Activated naive CD8-positive, alpha-beta T cell treated with anti-CD3 and anti-CD28 coated beads, Interleukin-2, amount 10 ng/mL, durations not matched to agents 7 days and 5 days (primary cell): ENCODE results near the gene CHCHD6. TPM values are rescaled to one million over a fixed set of nuclear protein-coding genes. Genes with fewer than 3 reads are reported as not detected.

Experiments used
- ATAC-seq: fragments of 150-1000 bp; cut with Tn5 transposase; one replicate; pipeline ENCODE4 v1.10.0; 2021; ENCODE audit warnings: low read depth, moderate library complexity
- POLR2A ChIA-PET: fragments of 350-600 bp; sonication (Branson Sonifier 250); formaldehyde crosslinking; loops from one replicate; lab custom pipeline; 2021; ENCODE audit warnings: antibody characterized with exemption; lab: Charles Lee
- DNase-seq: peaks from one replicate; pipeline ENCODE4 v3.0.0; 2021
- H3K27ac Mint-ChIP-seq: one replicate; pipeline ENCODE4 v1.8.0; 2022; ENCODE audit warnings: mild to moderate bottlenecking, mixed read lengths
- H3K27me3 Mint-ChIP-seq: one replicate; pipeline ENCODE4 v1.8.0; 2022; ENCODE audit warnings: mild to moderate bottlenecking, moderate library complexity, mixed read lengths
- H3K36me3 Mint-ChIP-seq: one replicate; pipeline ENCODE4 v1.8.0; 2021; ENCODE audit warnings: mild to moderate bottlenecking, mixed read lengths
- H3K4me1 Mint-ChIP-seq: one replicate; pipeline ENCODE4 v1.8.0; 2021; ENCODE audit warnings: mixed read lengths
- H3K4me3 Mint-ChIP-seq: one replicate; pipeline ENCODE4 v1.8.0; 2022; ENCODE audit warnings: mild to moderate bottlenecking, moderate library complexity, mixed read lengths
- H3K9me3 Mint-ChIP-seq: one replicate; pipeline ENCODE4 v1.8.0; 2021; ENCODE audit warnings: mixed read lengths
- total RNA-seq, 2 experiments: library from RNA; stranded (reverse); gene quantifications; one replicate each; pipeline ENCODE4 v1.2.3, GENCODE V29; 2021

The CHCHD6 gene
- total RNA-seq, 2 experiments from 2014 or later: 5.6 to 7.8 TPM

DNA sequence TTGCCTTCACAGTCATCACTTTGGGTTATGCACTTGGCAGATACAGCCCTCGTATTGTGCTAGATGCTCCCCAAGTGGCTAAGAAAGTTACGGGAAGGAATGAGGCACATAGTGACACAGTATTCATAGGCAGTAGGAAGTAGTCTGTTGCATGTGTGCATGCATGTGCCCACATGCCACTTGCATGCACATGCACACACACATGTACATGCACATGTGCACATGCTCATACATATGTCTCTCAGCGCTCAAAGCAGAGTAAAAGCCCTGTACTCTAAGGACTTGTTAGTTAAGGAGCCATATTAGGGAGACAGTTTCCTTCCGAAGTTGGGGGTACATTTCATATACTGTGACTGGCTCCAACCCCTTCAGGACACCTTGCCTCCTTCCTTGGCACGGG, 128.9 kb downstream of the CHCHD6 start:
- Mint-ChIP-seq H3K36me3 (no peaks in the 10 kb centered on the region), H3K9me3 (no peaks in the 10 kb centered on the region), H3K27ac (no peak overlapping the region), H3K27me3 (no peaks in the 10 kb centered on the region), H3K4me1 (peaks cover 8% of the 10 kb centered on the region), H3K4me3 (no peak overlapping the region)
- POLR2A ChIA-PET: no interaction called here
- no peak for DNase-seq
- ATAC-seq: no peak

DNA sequence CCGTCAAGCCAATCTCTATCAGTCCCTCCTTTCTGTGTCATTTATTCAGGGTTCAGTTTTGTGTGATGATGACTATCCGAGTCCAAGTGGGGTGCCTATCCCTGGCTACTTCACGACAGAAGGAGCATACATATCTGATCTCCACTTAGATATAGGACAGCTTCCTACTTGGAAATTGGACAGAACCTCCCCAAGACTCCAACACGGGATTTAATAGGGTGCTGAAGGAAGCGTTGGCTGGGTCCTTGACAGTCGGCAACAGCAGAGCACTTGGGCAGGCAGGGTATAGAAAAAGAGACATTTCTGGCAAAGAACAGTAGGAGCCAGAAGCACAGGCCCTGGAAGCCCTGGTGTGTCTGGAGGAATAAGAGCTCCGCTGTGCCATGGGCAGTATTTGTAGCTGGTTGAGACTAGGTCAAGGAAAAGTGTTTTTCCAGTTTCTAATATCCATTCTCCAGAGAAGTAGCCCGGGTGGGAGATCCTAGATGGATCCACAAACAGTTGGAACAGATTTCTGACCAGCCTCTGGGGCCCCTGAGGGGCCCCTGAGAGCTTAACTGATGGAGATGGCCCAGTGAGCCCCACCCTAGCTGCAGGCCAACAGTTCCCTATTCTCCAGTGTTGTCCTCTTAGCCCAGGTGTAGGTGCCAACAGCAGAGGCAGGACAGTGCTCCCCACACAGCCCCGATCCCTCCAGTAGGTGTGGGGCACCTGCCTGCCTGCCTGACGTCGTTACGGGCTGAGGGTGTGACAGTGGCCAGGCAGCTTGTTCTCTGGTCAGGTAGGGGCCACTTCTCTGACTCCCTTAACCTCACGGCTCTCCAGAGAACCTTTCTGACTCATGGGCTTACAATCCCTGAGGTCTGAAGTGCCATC, 130.8 kb downstream of the CHCHD6 start:
- Mint-ChIP-seq H3K4me3 (no peak overlapping the region), H3K27ac (no peak overlapping the region), H3K4me1 (peaks cover 2% of the 10 kb centered on the region), H3K9me3 (no peaks in the 10 kb centered on the region), H3K27me3 (no peaks in the 10 kb centered on the region), H3K36me3 (no peaks in the 10 kb centered on the region)
- ATAC-seq (no peak), DNase-seq (no peak)
- POLR2A ChIA-PET: no interaction called here

GRCh38 chr3:126835472-126836219, 131.6 kb downstream of the CHCHD6 start:
- H3K4me1 Mint-ChIP-seq: peaks cover 2% of the 10 kb centered on the region
- H3K36me3 Mint-ChIP-seq: no peaks in the 10 kb centered on the region
- no peak overlapping the region for H3K27ac Mint-ChIP-seq
- H3K27me3 Mint-ChIP-seq: no peaks in the 10 kb centered on the region
- DNase-seq (no peak), ATAC-seq (no peak)
- POLR2A ChIA-PET: no interaction called here
- no peak overlapping the region for H3K4me3 Mint-ChIP-seq
- H3K9me3 Mint-ChIP-seq: no peaks in the 10 kb centered on the region

DNA sequence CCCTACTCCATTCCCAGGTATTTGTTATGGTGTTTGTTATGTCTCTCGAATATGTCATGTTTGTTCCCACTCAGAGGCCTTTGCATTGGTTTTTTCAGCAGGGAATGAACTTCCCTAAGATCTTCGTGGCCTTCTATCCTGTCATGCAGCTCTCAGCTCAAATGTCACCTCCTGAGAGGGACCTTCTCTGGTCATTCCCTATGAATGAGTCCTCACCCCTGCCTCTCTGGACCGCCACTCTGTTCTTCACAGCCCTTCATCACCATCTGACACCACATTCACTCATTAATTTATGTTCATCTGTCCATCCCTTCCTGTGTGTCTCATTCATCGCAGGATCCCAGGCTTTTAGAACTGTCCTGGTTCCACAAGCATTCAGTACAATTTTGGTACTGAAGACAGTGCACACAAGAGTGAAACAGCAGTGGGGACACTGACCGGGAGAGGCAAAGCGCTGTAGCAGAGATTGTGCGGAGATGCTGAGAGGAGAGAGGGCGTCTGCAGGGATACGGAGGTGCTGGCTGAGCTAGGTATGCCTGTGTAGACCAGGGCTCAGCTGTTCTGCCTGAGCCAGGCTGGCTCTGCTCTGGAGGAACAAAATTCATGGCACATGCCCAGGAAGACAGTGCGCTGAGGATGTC, 132.3 kb downstream of the CHCHD6 start:
- no peak for DNase-seq
- no peak overlapping the region for H3K4me3 Mint-ChIP-seq
- no peaks in the 10 kb centered on the region for H3K9me3 Mint-ChIP-seq
- H3K27me3 Mint-ChIP-seq: no peaks in the 10 kb centered on the region
- no peak overlapping the region for H3K27ac Mint-ChIP-seq
- H3K36me3 Mint-ChIP-seq: no peaks in the 10 kb centered on the region
- POLR2A ChIA-PET: no interaction called here
- peaks cover 2% of the 10 kb centered on the region for H3K4me1 Mint-ChIP-seq
- no peak for ATAC-seq

- POLR2A ChIA-PET: no interaction called here
- H3K27ac Mint-ChIP-seq: no peak overlapping the region
- no peaks in the 10 kb centered on the region for H3K36me3 Mint-ChIP-seq
- H3K9me3 Mint-ChIP-seq: no peaks in the 10 kb centered on the region
- no peak for ATAC-seq
- no peaks in the 10 kb centered on the region for H3K4me1 Mint-ChIP-seq
- H3K27me3 Mint-ChIP-seq: no peaks in the 10 kb centered on the region
- H3K4me3 Mint-ChIP-seq: no peak overlapping the region
- no peak for DNase-seq
These were observed 133.7 kb downstream of the CHCHD6 start for GRCh38 chr3:126837773-126838172.

GRCh38 chr3:126845920-126846715, 142.1 kb downstream of the CHCHD6 start:
- no peaks in the 10 kb centered on the region for H3K27me3 Mint-ChIP-seq
- no peaks in the 10 kb centered on the region for H3K9me3 Mint-ChIP-seq

GRCh38 chr3:126847061-126847460, 143.0 kb downstream of the CHCHD6 start:
- DNase-seq: no peak
- no peaks in the 10 kb centered on the region for H3K36me3 Mint-ChIP-seq
- H3K4me1 Mint-ChIP-seq: no peaks in the 10 kb centered on the region
- no peaks in the 10 kb centered on the region for H3K27me3 Mint-ChIP-seq
- no peaks in the 10 kb centered on the region for H3K9me3 Mint-ChIP-seq
- no peak overlapping the region for H3K4me3 Mint-ChIP-seq
- no peak for ATAC-seq
- H3K27ac Mint-ChIP-seq: no peak overlapping the region
- POLR2A ChIA-PET: no interaction called here

More at GRCh38 chr3:126845920-126846715, 142.1 kb downstream of the CHCHD6 start:
- H3K4me3 Mint-ChIP-seq: no peak overlapping the region
- DNase-seq: no peak
- POLR2A ChIA-PET: no interaction called here
- H3K27ac Mint-ChIP-seq: no peak overlapping the region
- H3K4me1 Mint-ChIP-seq: no peaks in the 10 kb centered on the region
- ATAC-seq: no peak
- no peaks in the 10 kb centered on the region for H3K36me3 Mint-ChIP-seq

- H3K27ac Mint-ChIP-seq: no peak overlapping the region
- ATAC-seq: no peak
- POLR2A ChIA-PET: no interaction called here
- DNase-seq: no peak
- H3K4me3 Mint-ChIP-seq: no peak overlapping the region
- H3K36me3 Mint-ChIP-seq: peaks cover under 1% of the 10 kb centered on the region
- H3K27me3 Mint-ChIP-seq: no peaks in the 10 kb centered on the region
- H3K4me1 Mint-ChIP-seq: no peaks in the 10 kb centered on the region
- H3K9me3 Mint-ChIP-seq: no peaks in the 10 kb centered on the region
These were observed 145.0 kb downstream of the CHCHD6 start for GRCh38 chr3:126848991-126849390.

- H3K27me3 Mint-ChIP-seq: no peaks in the 10 kb centered on the region
- H3K9me3 Mint-ChIP-seq: no peaks in the 10 kb centered on the region
- H3K27ac Mint-ChIP-seq: no peak overlapping the region
- H3K4me3 Mint-ChIP-seq: no peak overlapping the region
- H3K36me3 Mint-ChIP-seq: peaks cover 3% of the 10 kb centered on the region
- no peak for DNase-seq
- POLR2A ChIA-PET: no interaction called here
- H3K4me1 Mint-ChIP-seq: no peaks in the 10 kb centered on the region
- ATAC-seq: no peak
These were observed 145.7 kb downstream of the CHCHD6 start for GRCh38 chr3:126849768-126850167.

GRCh38 chr3:126850370-126851085, 146.5 kb downstream of the CHCHD6 start:
- ATAC-seq (no peak), DNase-seq (no peak)
- Mint-ChIP-seq H3K9me3 (no peaks in the 10 kb centered on the region), H3K27ac (no peak overlapping the region), H3K36me3 (peaks cover 3% of the 10 kb centered on the region), H3K4me3 (no peak overlapping the region), H3K4me1 (no peaks in the 10 kb centered on the region), H3K27me3 (no peaks in the 10 kb centered on the region)
- POLR2A ChIA-PET: no interaction called here

DNA sequence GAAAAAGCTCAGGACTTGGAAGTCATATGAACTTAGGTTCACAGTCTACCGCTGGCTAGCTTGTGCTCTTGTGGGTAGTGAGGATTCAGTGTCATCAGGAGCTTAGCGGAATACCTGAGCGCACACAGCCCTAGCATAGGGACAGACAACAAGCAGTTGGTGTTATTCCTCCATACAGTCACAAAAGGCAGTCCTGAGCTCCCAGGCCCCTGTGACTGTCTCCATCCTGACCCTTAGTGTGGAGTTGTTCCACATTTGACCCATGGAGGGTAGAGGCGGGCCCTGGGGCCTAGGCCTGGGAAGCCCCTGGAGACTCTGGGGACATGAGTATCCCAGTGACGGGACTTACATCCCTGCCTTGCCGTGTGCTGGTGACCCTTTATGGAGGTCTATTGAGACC, 147.3 kb downstream of the CHCHD6 start:
- Mint-ChIP-seq H3K9me3 (no peaks in the 10 kb centered on the region), H3K36me3 (peaks cover 3% of the 10 kb centered on the region), H3K27me3 (no peaks in the 10 kb centered on the region), H3K4me1 (no peaks in the 10 kb centered on the region), H3K27ac (no peak overlapping the region), H3K4me3 (no peak overlapping the region)
- ATAC-seq (no peak), DNase-seq (no peak)
- POLR2A ChIA-PET: no interaction called here

GRCh38 chr3:126851934-126852333, 147.9 kb downstream of the CHCHD6 start:
- Mint-ChIP-seq H3K27ac (no peak overlapping the region), H3K27me3 (no peaks in the 10 kb centered on the region), H3K4me3 (no peak overlapping the region), H3K4me1 (no peaks in the 10 kb centered on the region), H3K36me3 (peaks cover 3% of the 10 kb centered on the region), H3K9me3 (no peaks in the 10 kb centered on the region)
- POLR2A ChIA-PET: no interaction called here
- ATAC-seq (no peak), DNase-seq (no peak)
